Measurements from ENCODE around the gene TTC17.
"Not testable (repeated sequence)": the region's sequence is repeated elsewhere in the genome, so short reads cannot be mapped to it uniquely, and the experiment has no call there.

The TTC17 gene

GRCh38 chr11:43401252-43401651 is 42.5 kb downstream of the TTC17 start:
- Histone ChIP-seq H3K36me3 (ENCODE audit: control insufficient read depth in 2 of 2, insufficient read depth in 1 of 2, low read length in 2 of 2) (peaks cover 18 to 96% of the 10 kb centered on the region in 2 experiments), H3K9me3 (ENCODE audit: control insufficient read depth, insufficient read depth, low read depth, low read length) (no peaks in the 10 kb centered on the region), H3K27ac (ENCODE audit: extremely low read depth, low read depth, low read length) (no peak overlapping the region), H3K4me3 (ENCODE audit: low read depth, low read length) (no peak overlapping the region), H3K4me1 (ENCODE audit: control insufficient read depth, insufficient read depth, low read length) (no peaks in the 10 kb centered on the region)
- ChIA-PET CTCF (no interaction called here), POLR2A (no interaction called here)
- TF ChIP-seq ZNF580 (tag by site-specific recombination; IDR thresholded peaks at IDR 0.05) (no peak), ZNF513 (tag by site-specific recombination; IDR thresholded peaks at IDR 0.05) (no peak), ZNF416 (tag by site-specific recombination; IDR thresholded peaks at IDR 0.05) (no peak), GLIS1 (tag by site-specific recombination; IDR thresholded peaks at IDR 0.05) (no peak), ZNF174 (tag by site-specific recombination; IDR thresholded peaks at IDR 0.05) (no peak), ZNF10 (tag by site-specific recombination; IDR thresholded peaks at IDR 0.05) (no peak), ZNF677 (tag by site-specific recombination; IDR thresholded peaks at IDR 0.05) (no peak), PRDM4 (tag by site-specific recombination; IDR thresholded peaks at IDR 0.05) (no peak), ZBTB17 (tag by site-specific recombination; IDR thresholded peaks at IDR 0.05) (no peak), ZNF266 (tag by site-specific recombination; IDR thresholded peaks at IDR 0.05; ENCODE audit: low read depth) (no peak), ZNF426 (tag by site-specific recombination; IDR thresholded peaks at IDR 0.05) (no peak), ZFP3 (tag by site-specific recombination; IDR thresholded peaks at IDR 0.05; ENCODE audit: low read depth) (no peak), BCL6B (tag by site-specific recombination; IDR thresholded peaks at IDR 0.05) (no peak), ZNF704 (tag by site-specific recombination; IDR thresholded peaks at IDR 0.05) (no peak), YY1 (tag by site-specific recombination; IDR thresholded peaks at IDR 0.05) (no peak), ZNF664 (tag by site-specific recombination; IDR thresholded peaks at IDR 0.05) (no peak), ZNF169 (tag by site-specific recombination; IDR thresholded peaks at IDR 0.05) (no peak), ZNF837 (tag by site-specific recombination; IDR thresholded peaks at IDR 0.05) (no peak)

GRCh38 chr11:43401811-43402210 is 43.1 kb downstream of the TTC17 start:
- POLR2A ChIA-PET; H3K9me3 ChIP-seq (ENCODE audit: control insufficient read depth, insufficient read depth, low read depth, low read length); H3K4me3 ChIP-seq (ENCODE audit: low read depth, low read length); H3K4me1 ChIP-seq (ENCODE audit: control insufficient read depth, insufficient read depth, low read length); H3K27ac ChIP-seq (ENCODE audit: extremely low read depth, low read depth, low read length); CTCF ChIA-PET: not testable (repeated sequence)
- H3K36me3 ChIP-seq (ENCODE audit: control insufficient read depth in 2 of 2, insufficient read depth in 1 of 2, low read length in 2 of 2) = peaks cover 15 to 95% of the 10 kb centered on the region in 2 experiments
- TF ChIP-seq ZNF654 (tag by site-specific recombination; IDR thresholded peaks at IDR 0.05; ENCODE audit: low read depth) (peak; percentile 31; the same call in 1 of the 2 replicates), ZNF560 (tag by site-specific recombination; IDR thresholded peaks at IDR 0.05; ENCODE audit: borderline replicate concordance) (peak; percentile 16; the same call in 1 of the 2 replicates), REST (tag by site-specific recombination; IDR thresholded peaks at IDR 0.05) (peak; percentile 61; the same call in 1 of the 2 replicates), ZNF555 (tag by site-specific recombination; conservative IDR thresholded peaks at IDR 0.05) (peak; percentile 74), ZNF140 (tag by site-specific recombination; IDR thresholded peaks at IDR 0.05) (peak; percentile 73; the same call in 1 of the 2 replicates), SP3 (tag by site-specific recombination; IDR thresholded peaks at IDR 0.05) (peak; percentile 20; the same call in 1 of the 2 replicates), ZNF394 (tag by site-specific recombination; IDR thresholded peaks at IDR 0.05; ENCODE audit: borderline replicate concordance) (peak; percentile 90)
